NCI-H2227 (cell line): ENCODE data around the gene NR4A1.

Source experiments
- DNase-seq: peaks from one replicate; lab custom pipeline; 2025; ENCODE audit not compliant: unreplicated experiment; lab: John Stamatoyannopoulos, UW

Gene NR4A1

GRCh38 chr12:52018433-52019112, 32.7 kb upstream of the NR4A1 start:
- DNase-seq, result no peak

DNA sequence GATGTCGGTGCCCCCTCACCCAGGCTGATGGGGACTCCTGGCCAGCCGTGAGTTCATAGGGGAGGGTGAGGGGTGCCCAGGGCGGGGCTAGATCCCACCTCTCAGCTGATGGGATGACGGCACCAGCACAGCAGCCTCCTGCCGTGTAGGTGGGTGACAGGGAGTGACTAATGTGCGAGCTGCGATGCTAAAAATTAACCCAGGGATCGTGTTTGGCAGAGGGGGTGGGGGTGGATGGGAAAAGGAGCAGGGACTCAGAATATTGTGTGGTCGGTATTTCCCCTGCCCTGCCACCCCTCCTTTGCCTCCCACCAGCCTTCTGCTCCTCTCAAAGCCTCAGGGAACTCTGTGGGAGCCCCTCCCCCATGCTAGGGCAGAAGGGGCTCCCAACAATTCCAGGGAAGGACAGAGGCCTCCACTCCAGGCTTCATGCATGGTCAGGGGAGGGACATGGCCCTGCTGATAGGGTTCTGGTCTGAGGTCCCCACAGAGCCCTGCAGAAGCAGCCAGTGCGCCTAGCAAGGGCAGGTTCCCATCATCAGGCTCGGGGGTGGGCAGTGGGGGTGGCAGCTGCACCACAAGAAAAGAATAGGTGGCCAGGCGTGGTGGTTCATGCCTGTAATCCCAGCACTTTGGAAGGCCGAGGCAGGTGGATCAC, 32.0 kb upstream of the NR4A1 start:
- DNase-seq, result no peak

- peak; percentile 30 for DNase-seq
Measured at GRCh38 chr12:52020539-52021336, 30.5 kb upstream of the NR4A1 start.

- DNase-seq, result peak; percentile 63
Measured at GRCh38 chr12:52022841-52023181, 28.4 kb upstream of the NR4A1 start.

DNA sequence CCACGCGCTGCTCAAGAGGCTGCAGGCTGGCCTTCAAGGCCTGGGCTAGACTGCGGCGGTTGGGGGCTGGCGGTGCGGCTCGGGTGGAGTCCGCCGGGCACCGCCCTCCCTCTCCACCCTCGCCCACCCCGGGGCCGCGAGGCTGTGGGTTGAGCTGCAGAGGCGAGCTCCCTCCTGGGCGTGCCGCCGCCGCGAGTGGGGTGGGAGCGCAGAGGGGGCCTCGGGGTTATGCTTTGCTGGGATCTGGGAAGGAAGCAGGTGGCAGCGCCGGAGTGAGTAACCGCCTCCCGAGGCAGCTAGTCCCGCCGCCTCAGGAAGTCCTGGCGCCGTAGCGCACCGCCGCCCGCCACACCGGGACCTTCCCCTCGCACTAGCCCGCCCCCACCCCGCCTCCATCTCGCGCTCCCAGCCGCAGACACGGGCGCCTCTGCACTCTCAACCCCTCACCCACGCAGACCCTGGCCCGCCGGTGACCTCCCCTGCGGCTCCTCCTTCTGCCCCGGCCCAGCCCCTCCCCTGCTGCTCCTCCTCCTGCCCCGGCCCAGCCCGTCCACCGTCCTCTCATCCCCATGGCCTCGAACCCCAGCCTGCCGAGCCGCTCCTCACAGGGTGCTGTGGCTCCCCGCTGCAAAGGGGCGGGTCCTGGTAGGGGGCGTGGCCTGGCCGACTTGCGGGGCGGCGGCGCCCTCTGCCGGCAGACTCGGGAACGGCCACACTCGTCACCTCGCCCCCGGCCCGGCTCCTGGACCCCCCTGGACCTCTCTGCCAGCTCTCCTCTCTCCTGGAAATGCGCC, 27.9 kb upstream of the NR4A1 start:
- peak; percentile 87 for DNase-seq

- DNase-seq, result no peak
Measured at GRCh38 chr12:52023976-52024688, 27.1 kb upstream of the NR4A1 start.

DNA sequence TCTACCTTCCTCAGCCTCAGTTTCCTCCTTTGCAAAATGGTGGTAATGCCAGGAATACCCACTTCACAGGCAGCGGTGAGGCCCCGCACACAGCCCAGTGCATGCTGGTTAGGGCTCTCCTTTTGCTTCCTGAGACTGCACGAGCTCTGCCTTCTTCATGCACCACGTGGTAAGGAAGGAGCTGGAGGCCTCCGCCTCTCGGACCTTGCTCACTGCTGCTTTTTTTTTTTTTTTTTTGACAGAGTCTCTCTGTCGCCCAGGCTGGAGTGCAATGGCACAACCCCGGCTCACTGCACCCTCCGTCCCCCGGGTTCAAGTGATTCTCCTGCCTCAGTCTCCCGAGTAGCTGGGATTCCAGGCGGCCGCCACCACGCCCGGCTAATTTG, 26.4 kb upstream of the NR4A1 start:
- DNase-seq, result no peak

GRCh38 chr12:52026263-52026662, 25.0 kb upstream of the NR4A1 start:
- DNase-seq, result no peak

DNA sequence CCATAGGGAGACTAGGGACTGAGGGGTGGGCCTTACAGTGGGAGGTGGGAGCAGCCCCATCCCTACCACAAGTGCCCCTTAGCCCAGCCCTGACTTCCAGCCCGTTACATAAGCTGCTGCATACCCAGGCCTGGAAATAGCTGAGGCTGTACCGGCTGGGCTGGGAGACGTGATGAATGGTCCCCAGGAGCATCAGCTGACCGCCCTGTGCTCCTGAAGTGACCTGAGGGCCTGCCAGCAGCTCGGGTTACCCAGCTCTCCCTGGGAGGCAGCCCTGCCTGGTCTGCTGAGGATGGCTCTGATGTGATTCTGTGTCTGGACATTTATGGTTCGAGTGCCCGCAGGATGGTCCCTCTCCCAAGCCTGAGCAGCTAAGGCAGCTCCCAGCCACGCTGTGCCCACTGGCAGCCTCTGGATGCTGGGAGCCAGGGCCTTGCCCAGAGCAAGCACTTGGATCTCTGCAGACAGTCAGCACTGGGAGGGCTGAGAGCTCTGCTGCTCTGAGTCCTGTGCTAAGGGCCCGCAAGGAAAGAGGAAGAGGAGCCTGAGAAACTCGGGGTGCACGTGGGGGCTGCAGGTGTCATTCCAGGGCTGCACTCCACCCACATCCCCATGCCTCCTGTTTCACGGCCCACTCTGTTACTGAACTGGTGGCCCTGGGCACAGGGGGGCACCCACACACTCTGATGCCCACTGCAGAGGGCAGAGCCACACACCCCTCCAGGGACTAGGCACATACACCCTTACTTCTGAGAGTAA, 24.0 kb upstream of the NR4A1 start:
- DNase-seq, result no peak

DNA sequence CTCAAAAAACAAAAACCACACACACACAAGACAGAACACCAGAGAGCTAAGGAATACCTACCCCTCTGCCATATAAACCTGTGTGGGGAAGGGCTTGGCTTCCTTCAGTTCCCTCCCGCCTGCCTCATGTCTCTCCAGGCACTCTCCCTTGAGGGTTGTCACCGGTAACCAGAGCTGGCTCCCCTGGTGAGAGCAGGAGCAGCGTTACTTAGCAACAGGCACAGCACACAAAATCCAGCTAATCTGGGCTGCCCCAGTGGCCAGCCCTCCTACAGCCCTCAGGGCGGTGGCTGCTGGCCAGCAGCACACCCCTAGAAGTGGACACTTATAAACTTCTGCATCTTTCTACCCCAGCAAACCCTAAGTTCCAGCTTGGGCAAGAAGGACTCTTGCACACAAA, 21.6 kb upstream of the NR4A1 start:
- DNase-seq, result peak; percentile 74

GRCh38 chr12:52032446-52032803, 18.8 kb upstream of the NR4A1 start:
- DNase-seq, result peak; percentile 18

DNA sequence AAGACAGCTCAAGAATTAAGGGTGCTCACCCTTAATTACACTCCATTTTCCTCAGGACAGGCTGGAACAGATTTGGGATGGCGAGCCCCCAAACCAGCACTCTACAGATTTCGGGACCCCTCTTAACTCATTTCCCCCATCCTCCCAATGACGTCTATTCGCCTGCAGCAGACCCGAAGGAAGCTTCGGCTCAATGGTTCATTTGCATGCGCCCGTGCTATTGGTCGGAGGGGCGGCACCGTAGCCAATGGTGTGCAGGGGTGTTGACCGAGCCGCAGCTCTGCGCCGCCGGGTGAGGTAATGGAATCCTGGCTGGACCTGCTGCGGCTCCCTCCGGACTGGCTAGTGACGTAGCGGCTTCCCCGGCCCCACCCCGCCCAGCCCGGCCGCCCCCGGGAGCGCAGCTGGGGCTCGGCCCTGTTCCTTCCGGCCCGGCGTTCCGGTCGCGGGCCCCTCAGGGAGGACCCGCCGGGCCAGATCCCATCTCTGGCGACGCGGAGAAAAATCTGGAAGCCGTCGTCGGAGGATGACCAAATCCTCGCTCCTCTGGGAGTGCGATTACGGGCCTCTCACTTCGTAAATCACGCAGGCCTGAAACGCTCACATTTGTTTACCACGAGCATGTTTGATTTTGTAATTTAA, 18.3 kb upstream of the NR4A1 start:
- DNase-seq, result peak; percentile 93

- DNase-seq, result no peak
Measured at GRCh38 chr12:52033446-52034140, 17.6 kb upstream of the NR4A1 start.

- no peak for DNase-seq
Measured at GRCh38 chr12:52035190-52035589, 16.1 kb upstream of the NR4A1 start.

DNA sequence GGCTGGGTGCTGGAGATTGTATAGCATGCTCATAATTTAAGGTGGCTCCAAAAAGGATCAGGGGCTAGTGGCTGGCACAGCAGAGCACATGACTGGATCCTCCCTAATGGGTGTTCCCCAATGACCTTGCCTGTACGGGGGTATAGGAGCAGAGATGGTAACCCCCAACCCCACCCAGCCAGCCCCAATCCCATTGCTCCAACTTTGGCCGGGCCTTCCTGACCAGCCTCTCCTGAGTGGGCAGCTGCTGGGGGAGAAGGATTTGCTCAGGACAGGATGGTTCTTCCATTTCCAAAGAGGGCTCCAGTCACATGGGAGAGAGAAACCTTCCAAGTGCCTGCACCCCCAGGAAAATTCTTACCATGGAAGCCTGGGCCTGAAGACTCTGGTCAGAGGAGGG, 15.3 kb upstream of the NR4A1 start:
- no peak for DNase-seq

DNA sequence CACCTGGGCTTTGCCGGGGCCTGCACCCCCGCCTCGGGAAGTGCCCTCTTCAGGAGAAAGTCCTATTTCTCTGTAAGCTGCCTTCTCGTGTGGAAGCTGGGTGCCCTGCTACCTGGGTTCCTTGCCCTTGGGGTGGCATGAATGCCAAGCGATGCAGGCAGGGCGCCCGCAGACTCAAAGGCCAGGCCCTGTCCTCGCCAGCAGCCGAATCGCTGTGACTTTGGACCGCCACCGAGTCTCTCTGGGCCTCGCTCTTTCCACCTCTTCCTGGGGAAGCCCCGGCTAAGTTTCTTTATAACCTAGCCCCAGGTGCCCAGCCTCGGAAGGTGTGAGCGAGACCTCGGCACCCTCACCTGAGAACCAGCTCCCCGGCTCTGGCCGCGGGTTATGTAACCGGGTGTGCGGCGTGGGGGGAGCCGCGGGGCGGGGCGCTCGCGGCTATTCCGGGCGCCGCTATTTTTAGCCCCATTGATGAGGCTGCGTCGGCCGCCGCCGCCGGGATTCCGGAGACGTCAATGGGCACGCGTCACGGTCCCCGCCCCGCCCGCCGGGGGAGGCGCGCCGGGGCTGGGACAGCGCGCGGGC, 14.6 kb upstream of the NR4A1 start:
- peak; percentile 81 for DNase-seq

DNA sequence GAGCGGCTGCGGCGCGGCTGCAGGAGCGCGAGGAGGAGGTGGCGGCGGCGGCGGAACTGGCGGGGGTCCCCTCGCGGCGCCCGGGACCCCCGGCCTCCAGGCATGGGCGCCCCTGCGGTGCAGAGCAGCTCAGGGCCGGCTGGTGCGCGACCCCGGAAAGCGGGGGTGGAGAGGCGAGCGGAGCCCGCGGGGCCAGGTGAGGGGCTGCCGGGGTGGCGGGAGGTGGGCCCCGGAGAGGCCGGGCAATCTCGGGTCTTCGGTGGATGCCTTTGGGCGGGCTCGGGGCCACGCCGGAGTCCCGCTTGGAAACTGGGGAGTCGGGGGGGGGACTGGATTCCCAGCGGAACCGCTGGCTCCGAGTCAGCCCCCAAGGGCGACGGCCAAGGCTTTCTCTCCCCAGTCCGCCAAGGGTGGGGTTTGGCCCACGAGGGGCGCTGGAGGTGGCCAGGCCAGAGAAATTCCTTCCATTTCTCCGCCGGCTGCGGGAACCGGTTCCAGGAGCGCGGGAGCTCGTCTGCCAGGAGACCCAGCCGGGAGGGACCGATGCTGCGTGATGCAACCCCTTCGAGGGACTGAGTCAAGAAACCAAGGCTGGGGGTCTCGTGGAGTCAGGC, 13.9 kb upstream of the NR4A1 start:
- DNase-seq, result peak; percentile 20

DNA sequence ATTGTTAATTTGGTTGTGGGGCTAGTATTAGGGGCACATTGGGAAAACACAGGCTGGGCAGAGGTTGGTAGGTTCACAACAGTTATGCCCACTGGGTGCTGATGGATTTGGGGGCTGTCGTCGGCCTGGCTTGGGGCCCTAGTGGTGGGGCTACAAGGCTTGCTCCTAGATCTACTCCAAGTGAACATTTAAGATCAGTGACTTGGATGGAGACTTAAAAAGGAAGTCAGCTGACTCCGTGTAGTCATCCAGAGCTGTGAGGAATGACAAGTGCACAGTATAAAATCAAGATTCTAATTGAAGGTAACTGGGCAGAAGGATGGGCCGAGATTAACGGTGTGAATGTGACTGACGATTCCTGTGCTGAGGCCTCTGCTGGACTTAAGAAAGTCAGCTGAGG, 12.8 kb upstream of the NR4A1 start:
- no peak for DNase-seq
